ENCODE data around the gene CHCHD6.

The CHCHD6 gene

DNA sequence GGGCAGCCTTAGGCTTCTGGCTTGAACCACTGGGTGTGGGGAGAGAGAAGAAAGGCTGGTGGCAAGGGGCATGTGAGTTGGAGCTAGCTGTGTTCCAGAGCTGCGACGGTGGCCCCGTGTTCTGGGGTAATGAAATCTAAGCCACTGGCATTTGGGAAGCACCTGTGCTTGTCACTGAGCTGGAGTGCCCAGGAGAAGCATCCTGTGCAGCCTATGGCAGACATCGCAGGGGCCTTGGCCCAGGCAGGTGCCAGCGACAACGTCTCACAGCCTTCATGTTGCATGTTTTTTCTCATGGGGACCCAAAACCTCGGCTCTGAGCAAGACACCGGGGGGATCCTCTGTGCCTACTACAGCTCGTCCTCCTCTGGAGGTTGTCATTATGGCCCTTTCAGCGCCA lies 187.8 kb downstream of the CHCHD6 start:
- no peak for TF ChIP-seq SIN3A (IDR thresholded peaks at IDR 0.05; ENCODE audit: borderline replicate concordance, insufficient read depth, low read length)
- no peak for TF ChIP-seq REST (IDR thresholded peaks at IDR 0.05; ENCODE audit: insufficient read depth in 1 of 2, low read depth in 2 of 2, low read length in 2 of 2)
- TF ChIP-seq POLR2AphosphoS5 (IDR thresholded peaks at IDR 0.05; ENCODE audit: low read depth, low read length): no peak
- no peak for TF ChIP-seq FOXP2 (optimal IDR thresholded peaks at IDR 0.05; ENCODE audit: borderline replicate concordance, extremely low read depth, extremely low read length, insufficient read depth)
- no peak for TF ChIP-seq TAF1 (IDR thresholded peaks at IDR 0.05; ENCODE audit: borderline replicate concordance, insufficient read depth, low read length)

DNA sequence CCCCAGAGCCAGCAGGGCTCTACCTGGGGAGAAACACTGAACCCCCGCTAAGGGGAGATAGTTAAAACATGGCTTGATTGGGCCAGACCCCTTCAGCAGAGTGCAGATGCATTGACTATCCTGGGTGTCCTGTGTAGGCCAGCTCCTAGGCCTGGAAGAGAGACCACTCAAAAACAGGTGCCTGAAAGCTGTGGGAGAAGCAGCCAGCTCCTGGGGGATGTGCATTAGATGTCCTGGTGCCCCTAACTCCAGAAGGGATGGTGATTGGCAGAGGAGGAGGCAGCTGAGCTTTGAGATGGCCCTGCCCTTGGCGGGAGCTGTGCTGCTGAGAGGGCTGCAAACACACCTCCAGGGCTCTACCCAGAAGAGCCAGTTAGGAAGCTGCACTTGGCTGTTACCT lies 189.6 kb downstream of the CHCHD6 start:
- no peak for TF ChIP-seq TAF1 (IDR thresholded peaks at IDR 0.05; ENCODE audit: borderline replicate concordance, insufficient read depth, low read length)
- no peak for TF ChIP-seq POLR2AphosphoS5 (IDR thresholded peaks at IDR 0.05; ENCODE audit: low read depth, low read length)
- TF ChIP-seq REST (IDR thresholded peaks at IDR 0.05; ENCODE audit: insufficient read depth in 1 of 2, low read depth in 2 of 2, low read length in 2 of 2): no peak
- no peak for TF ChIP-seq FOXP2 (optimal IDR thresholded peaks at IDR 0.05; ENCODE audit: borderline replicate concordance, extremely low read depth, extremely low read length, insufficient read depth)
- TF ChIP-seq SIN3A (IDR thresholded peaks at IDR 0.05; ENCODE audit: borderline replicate concordance, insufficient read depth, low read length): no peak

DNA sequence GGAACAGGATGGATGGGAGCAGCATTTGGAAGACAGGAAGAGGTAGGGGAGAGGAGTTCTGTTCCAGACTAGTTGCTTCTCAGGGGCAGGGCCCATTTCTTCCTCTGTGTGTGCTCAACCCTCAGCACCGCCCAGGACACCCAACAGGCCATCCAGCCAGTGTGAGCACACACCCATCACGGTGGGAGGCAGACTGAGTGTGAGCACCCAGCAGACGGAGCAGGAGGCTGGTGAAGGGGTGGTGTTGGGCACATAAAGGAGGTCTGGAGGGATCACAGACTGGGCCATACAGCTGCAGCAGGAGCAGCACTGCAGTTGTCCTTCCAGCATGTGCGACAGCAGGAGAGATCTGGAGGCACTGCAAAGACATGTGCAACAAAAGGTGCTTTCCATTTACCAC lies 190.4 kb downstream of the CHCHD6 start:
- TF ChIP-seq REST (IDR thresholded peaks at IDR 0.05; ENCODE audit: insufficient read depth in 1 of 2, low read depth in 2 of 2, low read length in 2 of 2): no peak

GRCh38 chr3:126895178-126896066 lies 191.4 kb downstream of the CHCHD6 start:
- TF ChIP-seq TAF1 (IDR thresholded peaks at IDR 0.05; ENCODE audit: borderline replicate concordance, insufficient read depth, low read length): no peak
- TF ChIP-seq SIN3A (IDR thresholded peaks at IDR 0.05; ENCODE audit: borderline replicate concordance, insufficient read depth, low read length): no peak
- TF ChIP-seq POLR2AphosphoS5 (IDR thresholded peaks at IDR 0.05; ENCODE audit: low read depth, low read length): no peak
- TF ChIP-seq REST (IDR thresholded peaks at IDR 0.05; ENCODE audit: insufficient read depth in 1 of 2, low read depth in 2 of 2, low read length in 2 of 2): no peak
- TF ChIP-seq FOXP2 (optimal IDR thresholded peaks at IDR 0.05; ENCODE audit: borderline replicate concordance, extremely low read depth, extremely low read length, insufficient read depth): no peak

DNA sequence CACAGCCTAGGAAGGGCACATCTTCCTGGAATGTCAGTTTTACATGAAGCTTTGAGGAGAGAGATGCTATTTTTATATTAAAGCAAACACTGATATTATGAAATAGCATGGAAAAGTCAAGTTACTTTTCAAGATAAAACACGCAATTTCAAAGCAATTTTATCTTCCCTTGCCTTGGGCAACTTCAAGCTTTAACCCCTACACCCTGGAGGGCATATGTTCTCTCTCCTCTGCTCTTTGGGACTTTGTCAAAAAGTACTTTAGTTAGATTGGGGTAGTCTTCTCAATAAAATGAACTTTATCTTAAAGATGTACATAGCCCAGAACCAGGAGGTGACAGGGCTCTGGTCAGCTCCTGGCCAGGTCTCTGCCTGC lies 192.0 kb downstream of the CHCHD6 start:
- no peak for TF ChIP-seq REST (IDR thresholded peaks at IDR 0.05; ENCODE audit: insufficient read depth in 1 of 2, low read depth in 2 of 2, low read length in 2 of 2)
- no peak for TF ChIP-seq TAF1 (IDR thresholded peaks at IDR 0.05; ENCODE audit: borderline replicate concordance, insufficient read depth, low read length)
- no peak for TF ChIP-seq SIN3A (IDR thresholded peaks at IDR 0.05; ENCODE audit: borderline replicate concordance, insufficient read depth, low read length)
- no peak for TF ChIP-seq POLR2AphosphoS5 (IDR thresholded peaks at IDR 0.05; ENCODE audit: low read depth, low read length)
- TF ChIP-seq FOXP2 (optimal IDR thresholded peaks at IDR 0.05; ENCODE audit: borderline replicate concordance, extremely low read depth, extremely low read length, insufficient read depth): no peak
